A673 (cell line): ENCODE results near the gene BEAN1. TPM values are rescaled to one million over a fixed set of nuclear protein-coding genes. Genes with fewer than 3 reads are reported as not detected.

Experiments
- BruUV-seq: library from RNA; stranded (reverse); fragments of 400-500 nt; replicated peaks from 2 replicates; lab custom pipeline; 2021; lab: Mats Ljungman, UMichigan
- CTCF ChIA-PET: fragments of 300-600 bp; sonication (Branson Sonifier 250); formaldehyde crosslinking; loops from one replicate; lab custom pipeline; 2022; ENCODE audit warnings: antibody characterized with exemption; lab: Charles Lee
- POLR2A ChIA-PET: fragments of 300-600 bp; sonication (Branson Sonifier 250); formaldehyde crosslinking; loops from one replicate; lab custom pipeline; 2022; ENCODE audit warnings: antibody characterized with exemption; ENCODE audit not compliant: low non-redundant PET; lab: Charles Lee
- DNase-seq: peaks from one replicate; pipeline ENCODE4 v3.0.0-alpha.2; 2015; ENCODE audit warnings: low spot score
- H3K27ac ChIP-seq: fragments of 200-600 bp; sonication (generic); 2 replicates; pipeline ENCODE4 v1.5.1; 2016; ENCODE audit warnings: mixed run types, low read depth, mild to moderate bottlenecking, mixed read lengths, antibody characterized with exemption, low read length; ENCODE audit not compliant: poor library complexity, severe bottlenecking
- H3K27me3 ChIP-seq: fragments of 200-600 bp; sonication (generic); replicated peaks from 2 replicates; pipeline ENCODE4 v1.6.1; 2017; ENCODE audit warnings: mixed run types, low read depth, mild to moderate bottlenecking, mixed read lengths, antibody characterized with exemption, low read length; ENCODE audit not compliant: insufficient read depth, poor library complexity
- H3K36me3 ChIP-seq: fragments of 200-600 bp; sonication (generic); 2 replicates; pipeline ENCODE4 v1.6.1; 2016; ENCODE audit warnings: mixed run types, mild to moderate bottlenecking, mixed read lengths, antibody characterized with exemption, low read length; ENCODE audit not compliant: insufficient read depth, poor library complexity, severe bottlenecking
- H3K4me1 ChIP-seq: fragments of 200-600 bp; sonication (generic); 2 replicates; pipeline ENCODE4 v1.6.1; 2017; ENCODE audit warnings: mixed run types, mild to moderate bottlenecking, mixed read lengths, antibody characterized with exemption, low read length; ENCODE audit not compliant: insufficient read depth, poor library complexity, severe bottlenecking
- H3K4me3 ChIP-seq: fragments of 200-600 bp; sonication (generic); 2 replicates; pipeline ENCODE4 v1.5.1; 2016; ENCODE audit warnings: low read depth, mixed run types, mild to moderate bottlenecking, mixed read lengths, low read length; ENCODE audit not compliant: poor library complexity, severe bottlenecking
- H3K9me3 ChIP-seq: fragments of 200-600 bp; sonication (generic); 2 replicates; pipeline ENCODE4 v1.6.1; 2016; ENCODE audit warnings: mixed run types, low read depth, mild to moderate bottlenecking, mixed read lengths, antibody characterized with exemption, low read length; ENCODE audit not compliant: poor library complexity, severe bottlenecking
- CTCF ChIP-seq: fragments of 300-800, 200-600 bp; sonication (generic); conservative IDR thresholded peaks from 2 replicates; pipeline ENCODE4 v1.5.1; 2017; ENCODE audit warnings: low read depth, mild to moderate bottlenecking, antibody characterized with exemption, low read length, moderate library complexity, mixed read lengths
- EZH2 ChIP-seq: fragments of 200-600 bp; sonication (generic); IDR thresholded peaks from 2 replicates; pipeline ENCODE4 v1.6.1; 2017; ENCODE audit warnings: borderline replicate concordance, low read depth, mild to moderate bottlenecking, mixed read lengths, antibody characterized with exemption, low read length; ENCODE audit not compliant: poor library complexity, severe bottlenecking
- intact Hi-C: fragments of 100-400 bp; cut with micrococcal nuclease; formaldehyde crosslinking; loops from one replicate; pipeline ENCODE4 v1.10.0; 2022; ENCODE audit not compliant: unreplicated experiment
- total RNA-seq: library from RNA; stranded (reverse); gene quantifications from 2 replicates; pipeline ENCODE4 v1.2.3, GENCODE V29; 2021

The BEAN1 gene
- total RNA-seq, 1 experiment from 2014 or later = not detected

GRCh38 chr16:66507731-66508239, 80.7 kb downstream of the BEAN1 start:
- intact Hi-C loops = no loop called here
- CTCF ChIA-PET = interaction anchor here (0.6 kb wide), 1 partner anchor 18 kb away, joined by 8 read pairs; no protein-coding TSS in a partner anchor

DNA sequence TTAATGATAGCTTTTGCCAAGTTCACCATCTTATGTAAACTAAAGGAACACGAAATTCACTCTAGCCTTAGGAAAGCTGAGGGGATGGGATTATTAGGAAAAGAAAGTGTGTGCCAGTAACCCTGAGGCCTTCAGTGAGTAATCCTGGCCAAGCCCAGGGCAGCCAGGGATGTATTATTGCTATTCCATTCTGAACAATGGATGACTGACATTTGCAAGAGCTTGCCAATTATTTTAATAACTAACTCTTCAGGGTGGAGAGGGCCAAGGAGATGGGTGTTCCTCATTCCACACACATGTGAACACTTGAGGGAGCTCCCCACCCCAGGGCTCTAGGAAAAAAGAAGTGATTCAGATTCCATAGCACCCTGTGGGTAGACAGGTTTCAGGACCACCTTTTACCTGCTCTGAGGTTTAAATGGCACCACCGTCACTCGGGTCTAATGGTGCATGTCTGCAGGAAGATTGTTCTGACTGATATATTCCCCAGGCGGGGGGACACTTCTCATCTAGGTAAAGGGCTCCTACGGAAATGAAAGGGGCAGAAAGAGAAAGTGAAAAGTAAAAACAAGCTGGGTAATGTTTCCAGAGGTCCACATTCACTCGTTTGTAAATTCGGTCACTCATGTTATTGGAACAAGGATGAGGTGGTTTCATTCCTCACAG, 81.3 kb downstream of the BEAN1 start:
- no peak for DNase-seq
- intact Hi-C loops = no loop called here
- H3K36me3 ChIP-seq = no peaks in the 10 kb centered on the region
- H3K4me1 ChIP-seq = no peaks in the 10 kb centered on the region
- no peaks in the 10 kb centered on the region for H3K27me3 ChIP-seq
- BruUV-seq = no TSS peak
- H3K27ac ChIP-seq = no peak overlapping the region
- no peak overlapping the region for H3K4me3 ChIP-seq
- no peaks in the 10 kb centered on the region for H3K9me3 ChIP-seq
- POLR2A ChIA-PET = no interaction called here
- CTCF ChIA-PET = interaction anchor here (0.6 kb wide), 1 partner anchor 19 kb away, joined by 8 read pairs; no protein-coding TSS in a partner anchor
- TF ChIP-seq CTCF = no peak
- TF ChIP-seq EZH2 = no peak

More at GRCh38 chr16:66507731-66508239, 80.7 kb downstream of the BEAN1 start:
- no TSS peak for BruUV-seq
- no peak overlapping the region for H3K27ac ChIP-seq
- no peaks in the 10 kb centered on the region for H3K36me3 ChIP-seq
- no peaks in the 10 kb centered on the region for H3K27me3 ChIP-seq
- no peaks in the 10 kb centered on the region for H3K9me3 ChIP-seq
- no peak overlapping the region for H3K4me3 ChIP-seq
- DNase-seq = no peak
- POLR2A ChIA-PET = no interaction called here
- no peaks in the 10 kb centered on the region for H3K4me1 ChIP-seq
- TF ChIP-seq CTCF = no peak
- TF ChIP-seq EZH2 = no peak

- no peak for DNase-seq
- TF ChIP-seq EZH2 (no peak), CTCF (no peak)
- POLR2A ChIA-PET = no interaction called here
- H3K27ac ChIP-seq = no peak overlapping the region
- no peaks in the 10 kb centered on the region for H3K27me3 ChIP-seq
- no peaks in the 10 kb centered on the region for H3K36me3 ChIP-seq
- no peaks in the 10 kb centered on the region for H3K9me3 ChIP-seq
- intact Hi-C loops = no loop called here
- no peak overlapping the region for H3K4me3 ChIP-seq
- no peaks in the 10 kb centered on the region for H3K4me1 ChIP-seq
- BruUV-seq = no TSS peak
- CTCF ChIA-PET = no interaction called here
Measured at GRCh38 chr16:66508914-66509496, 81.9 kb downstream of the BEAN1 start.
